ENCODE results near the gene FAM120B. TPM values are rescaled to one million over a fixed set of nuclear protein-coding genes. Genes with fewer than 3 reads are reported as not detected.
"Not testable (repeated sequence)": the region's sequence is repeated elsewhere in the genome, so short reads cannot be mapped to it uniquely, and the experiment has no call there.

The FAM120B gene
- total and polyA plus RNA-seq, 3 donors from 2014 or later = 33.8 to 62.2 (median 40.6) TPM

DNA sequence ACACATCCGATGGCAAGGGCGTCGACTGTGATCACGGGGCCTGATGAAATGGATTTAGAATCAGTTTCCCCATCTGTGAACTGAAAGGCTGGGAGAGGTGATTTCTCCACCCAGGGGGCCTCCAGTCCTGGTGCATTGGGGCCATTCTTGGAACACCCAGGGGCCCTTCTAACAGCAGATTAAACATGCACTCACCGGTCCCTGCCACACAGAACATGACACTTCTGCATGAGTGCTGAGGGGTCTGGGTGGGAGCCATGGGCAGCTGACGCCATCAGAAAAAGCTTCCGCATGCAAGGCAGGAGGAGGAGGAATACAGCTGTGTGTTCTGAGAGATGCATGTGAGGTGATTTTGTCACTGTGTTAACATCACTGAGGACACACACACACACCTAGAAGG lies 42.5 kb upstream of the FAM120B start:
- H3K27me3 ChIP-seq = no peaks in the 10 kb centered on the region
- TF ChIP-seq, protein P1, sequence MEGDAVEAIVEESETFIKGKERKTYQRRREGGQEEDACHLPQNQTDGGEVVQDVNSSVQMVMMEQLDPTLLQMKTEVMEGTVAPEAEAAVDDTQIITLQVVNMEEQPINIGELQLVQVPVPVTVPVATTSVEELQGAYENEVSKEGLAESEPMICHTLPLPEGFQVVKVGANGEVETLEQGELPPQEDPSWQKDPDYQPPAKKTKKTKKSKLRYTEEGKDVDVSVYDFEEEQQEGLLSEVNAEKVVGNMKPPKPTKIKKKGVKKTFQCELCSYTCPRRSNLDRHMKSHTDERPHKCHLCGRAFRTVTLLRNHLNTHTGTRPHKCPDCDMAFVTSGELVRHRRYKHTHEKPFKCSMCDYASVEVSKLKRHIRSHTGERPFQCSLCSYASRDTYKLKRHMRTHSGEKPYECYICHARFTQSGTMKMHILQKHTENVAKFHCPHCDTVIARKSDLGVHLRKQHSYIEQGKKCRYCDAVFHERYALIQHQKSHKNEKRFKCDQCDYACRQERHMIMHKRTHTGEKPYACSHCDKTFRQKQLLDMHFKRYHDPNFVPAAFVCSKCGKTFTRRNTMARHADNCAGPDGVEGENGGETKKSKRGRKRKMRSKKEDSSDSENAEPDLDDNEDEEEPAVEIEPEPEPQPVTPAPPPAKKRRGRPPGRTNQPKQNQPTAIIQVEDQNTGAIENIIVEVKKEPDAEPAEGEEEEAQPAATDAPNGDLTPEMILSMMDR (IDR thresholded peaks at IDR 0.05) = no peak
- WGBS, 2 donors = 91 to 95% methylated on average over 6 to 7 of the region's 7 CpGs
- H3K4me1 ChIP-seq = peaks cover 7% of the 10 kb centered on the region
- no peak overlapping the region for H3K4me3 ChIP-seq
- no peaks in the 10 kb centered on the region for H3K36me3 ChIP-seq (ENCODE audit: low read depth, missing control alignments)
- no peak overlapping the region for H3K27ac ChIP-seq
- H3K9me3 ChIP-seq = no peaks in the 10 kb centered on the region
- DNase-seq = no peak
- intact Hi-C loops (cut with DNase I; ENCODE audit: low total_unique reads) = no loop called here

DNA sequence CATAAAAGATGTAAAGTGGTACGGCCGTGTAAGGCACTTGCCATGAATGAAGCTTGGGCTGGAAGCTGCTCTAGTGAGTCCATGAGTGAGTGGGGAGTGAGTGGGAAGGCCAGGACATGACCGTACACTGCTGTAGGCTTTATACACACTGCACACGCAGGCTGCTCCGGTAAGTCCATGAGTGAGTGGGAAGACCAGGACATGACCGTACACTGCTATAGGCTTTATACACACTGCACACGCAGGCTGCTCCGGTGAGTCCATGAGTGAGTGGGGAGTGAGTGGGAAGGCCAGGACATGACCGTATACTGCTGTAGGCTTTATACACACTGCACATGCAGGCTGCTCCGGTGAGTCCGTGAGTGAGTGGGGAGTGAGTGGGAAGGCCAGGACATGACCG lies 41.9 kb upstream of the FAM120B start:
- intact Hi-C loops (cut with DNase I; ENCODE audit: low total_unique reads); DNase-seq: not testable (repeated sequence)
- 73 to 91% methylated on average over 9 to 12 of the region's 12 CpGs for WGBS, 2 donors

DNA sequence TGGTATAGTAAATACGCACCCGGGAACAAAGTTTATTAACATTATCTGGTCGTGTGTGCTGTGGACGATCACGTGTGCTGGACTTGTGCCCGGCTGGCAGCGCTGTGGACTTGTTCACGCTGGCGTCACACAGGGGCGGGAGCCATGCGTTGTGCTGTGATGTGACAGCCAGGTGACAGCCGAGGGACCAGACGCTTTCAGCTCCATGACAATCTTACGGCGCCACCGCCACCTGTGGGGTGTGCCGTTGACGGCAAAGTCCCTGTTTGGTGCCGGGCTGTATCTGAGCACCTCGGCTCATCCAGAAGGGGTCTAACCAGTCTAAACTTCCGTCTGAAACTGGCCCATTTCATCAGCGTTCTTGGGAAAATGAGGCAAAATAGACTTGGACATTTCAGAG lies 40.9 kb upstream of the FAM120B start:
- intact Hi-C loops (cut with DNase I; ENCODE audit: low total_unique reads) = no loop called here
- peaks cover 7% of the 10 kb centered on the region for H3K4me1 ChIP-seq
- no peaks in the 10 kb centered on the region for H3K27me3 ChIP-seq
- no peaks in the 10 kb centered on the region for H3K9me3 ChIP-seq
- 85 to 89% methylated on average over 22 of the region's 22 CpGs for WGBS, 2 donors
- no peak for DNase-seq
- TF ChIP-seq POLR2A (IDR thresholded peaks at IDR 0.05) = no peak
- TF ChIP-seq, protein P1 (IDR thresholded peaks at IDR 0.05) = no peak
- no peak overlapping the region for H3K4me3 ChIP-seq
- no peaks in the 10 kb centered on the region for H3K36me3 ChIP-seq (ENCODE audit: low read depth, missing control alignments)
- no peak overlapping the region for H3K27ac ChIP-seq

More for the DNA sequence above, 41.9 kb upstream of the FAM120B start:
- H3K36me3 ChIP-seq (ENCODE audit: low read depth, missing control alignments); H3K9me3 ChIP-seq; H3K27ac ChIP-seq; H3K4me1 ChIP-seq; H3K4me3 ChIP-seq; H3K27me3 ChIP-seq: not testable (repeated sequence)

DNA sequence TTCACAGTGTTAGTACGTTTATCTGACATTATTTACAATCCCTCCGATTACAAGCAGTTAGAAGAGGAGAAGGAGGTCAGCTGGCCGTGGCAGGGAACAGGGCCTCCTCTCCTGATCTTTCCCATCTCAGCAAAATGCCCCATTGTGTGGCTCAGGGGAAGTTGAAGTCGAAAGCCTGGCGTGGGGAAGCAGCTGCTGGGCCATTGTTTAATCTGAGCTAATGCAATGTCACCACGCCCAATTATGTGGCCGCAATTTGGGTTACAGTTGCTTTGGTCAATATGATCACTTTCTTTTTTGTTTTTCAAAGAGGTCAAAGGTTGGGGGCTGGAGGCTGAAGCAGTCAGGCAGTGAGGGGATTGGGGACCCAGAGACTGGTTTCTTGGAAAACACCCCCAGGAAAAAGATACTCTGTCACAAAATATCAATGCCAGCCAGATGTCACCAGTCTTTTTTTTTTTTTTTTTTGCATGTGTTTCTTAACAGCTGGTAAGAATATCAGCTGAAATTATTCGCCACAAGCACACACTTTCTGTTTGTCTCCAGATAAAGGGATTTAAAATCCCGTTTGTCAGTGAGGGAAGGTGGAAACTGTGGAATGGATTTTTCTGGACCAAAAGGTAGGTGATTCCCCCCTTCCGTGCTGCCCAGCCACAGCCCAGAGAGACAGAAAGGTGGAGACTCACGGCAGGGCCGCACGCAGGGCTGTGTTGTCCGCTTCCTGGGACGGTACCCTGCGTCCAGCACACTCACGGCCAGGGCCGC lies 40.3 kb upstream of the FAM120B start:
- Histone ChIP-seq H3K4me3 (no peak overlapping the region), H3K4me1 (peaks cover 7% of the 10 kb centered on the region), H3K36me3 (ENCODE audit: low read depth, missing control alignments) (no peaks in the 10 kb centered on the region), H3K9me3 (no peaks in the 10 kb centered on the region), H3K27me3 (no peaks in the 10 kb centered on the region), H3K27ac (no peak overlapping the region)
- WGBS, 2 donors = 74 to 77% methylated on average over 17 to 18 of the region's 18 CpGs
- DNase-seq = no peak
- intact Hi-C loops (cut with DNase I; ENCODE audit: low total_unique reads) = no loop called here
- no peak for TF ChIP-seq POLR2A (IDR thresholded peaks at IDR 0.05)
- TF ChIP-seq, protein P1 (IDR thresholded peaks at IDR 0.05) = no peak

DNA sequence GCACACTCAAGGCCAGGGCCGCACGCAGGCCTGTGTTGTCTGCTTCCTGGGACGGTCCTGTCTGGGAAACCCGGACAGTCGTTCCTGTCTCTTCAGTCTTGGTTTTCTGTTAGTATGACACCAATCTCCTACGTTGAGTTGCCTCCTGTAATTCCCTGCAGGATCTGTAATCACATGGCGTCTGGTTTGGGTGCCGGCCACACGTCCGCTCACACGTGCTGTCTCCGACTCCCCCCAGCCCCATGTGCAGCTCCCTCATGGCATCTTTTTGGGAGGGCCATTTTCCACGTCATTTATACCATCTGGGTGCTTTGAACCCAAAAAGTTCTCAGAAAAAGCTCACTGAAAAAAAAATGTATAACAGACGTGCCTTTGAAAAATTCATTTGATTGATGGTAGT lies 38.9 kb upstream of the FAM120B start:
- intact Hi-C loops (cut with DNase I; ENCODE audit: low total_unique reads) = no loop called here
- Histone ChIP-seq H3K27me3 (no peaks in the 10 kb centered on the region), H3K4me1 (peaks cover 7% of the 10 kb centered on the region), H3K27ac (no peak overlapping the region), H3K4me3 (no peak overlapping the region), H3K9me3 (no peaks in the 10 kb centered on the region), H3K36me3 (ENCODE audit: low read depth, missing control alignments) (no peaks in the 10 kb centered on the region)
- no peak for DNase-seq
- TF ChIP-seq, protein P1 (IDR thresholded peaks at IDR 0.05) = no peak
- no peak for TF ChIP-seq POLR2A (IDR thresholded peaks at IDR 0.05)
- 88 to 96% methylated on average over 10 to 14 of the region's 14 CpGs for WGBS, 2 donors
